ENCODE results near the gene MECP2.

DNA sequence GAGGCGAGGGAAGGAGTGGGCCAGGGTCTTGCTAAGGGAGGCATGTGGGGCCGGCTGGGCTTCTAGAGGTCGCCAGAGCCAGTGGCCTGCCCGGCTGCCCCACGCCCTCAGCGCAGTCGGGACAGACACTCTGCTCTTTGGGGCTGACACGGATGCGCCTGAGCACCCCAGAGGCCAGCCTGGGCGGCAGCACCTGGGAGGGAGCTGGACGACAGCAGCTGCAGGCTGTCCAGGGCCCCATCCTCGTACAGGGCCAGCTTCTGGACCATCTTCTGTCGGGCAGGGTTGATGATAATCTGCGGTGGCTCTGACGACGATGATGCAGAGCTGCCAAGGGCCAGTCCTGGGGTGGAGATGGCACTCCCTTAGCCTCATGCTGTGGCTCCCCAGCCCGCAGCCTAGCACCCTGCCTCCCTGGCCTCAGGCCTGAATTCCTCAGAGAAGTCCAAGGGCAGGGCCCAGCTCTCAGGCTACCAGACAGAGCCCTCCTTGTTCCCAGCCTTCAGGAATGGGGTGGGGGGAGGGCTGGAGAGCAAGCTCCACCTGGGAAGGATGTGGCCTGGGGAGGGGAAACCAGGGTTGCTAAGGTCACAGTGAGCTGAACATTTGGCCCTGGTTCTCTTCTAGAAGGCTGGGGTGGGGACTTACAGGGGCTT lies 85.1 kb downstream of the MECP2 start:
- TF ChIP-seq EP300 (IDR thresholded peaks at IDR 0.05): no peak
- TF ChIP-seq, protein P1, sequence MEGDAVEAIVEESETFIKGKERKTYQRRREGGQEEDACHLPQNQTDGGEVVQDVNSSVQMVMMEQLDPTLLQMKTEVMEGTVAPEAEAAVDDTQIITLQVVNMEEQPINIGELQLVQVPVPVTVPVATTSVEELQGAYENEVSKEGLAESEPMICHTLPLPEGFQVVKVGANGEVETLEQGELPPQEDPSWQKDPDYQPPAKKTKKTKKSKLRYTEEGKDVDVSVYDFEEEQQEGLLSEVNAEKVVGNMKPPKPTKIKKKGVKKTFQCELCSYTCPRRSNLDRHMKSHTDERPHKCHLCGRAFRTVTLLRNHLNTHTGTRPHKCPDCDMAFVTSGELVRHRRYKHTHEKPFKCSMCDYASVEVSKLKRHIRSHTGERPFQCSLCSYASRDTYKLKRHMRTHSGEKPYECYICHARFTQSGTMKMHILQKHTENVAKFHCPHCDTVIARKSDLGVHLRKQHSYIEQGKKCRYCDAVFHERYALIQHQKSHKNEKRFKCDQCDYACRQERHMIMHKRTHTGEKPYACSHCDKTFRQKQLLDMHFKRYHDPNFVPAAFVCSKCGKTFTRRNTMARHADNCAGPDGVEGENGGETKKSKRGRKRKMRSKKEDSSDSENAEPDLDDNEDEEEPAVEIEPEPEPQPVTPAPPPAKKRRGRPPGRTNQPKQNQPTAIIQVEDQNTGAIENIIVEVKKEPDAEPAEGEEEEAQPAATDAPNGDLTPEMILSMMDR (IDR thresholded peaks at IDR 0.05): no peak
- TF ChIP-seq POLR2A (IDR thresholded peaks at IDR 0.05): no peak
- no peak for TF ChIP-seq POLR2AphosphoS5 (IDR thresholded peaks at IDR 0.05)

Measured in suprapubic skin (tissue), 4 donors.